ENCODE results near the gene GRM7. TPM values are rescaled to one million over a fixed set of nuclear protein-coding genes. Genes with fewer than 3 reads are reported as not detected.

Gene GRM7
- total and polyA plus RNA-seq, 2 donors (not counting 1 experiment from before 2014, with no cell fraction given): not detected

DNA sequence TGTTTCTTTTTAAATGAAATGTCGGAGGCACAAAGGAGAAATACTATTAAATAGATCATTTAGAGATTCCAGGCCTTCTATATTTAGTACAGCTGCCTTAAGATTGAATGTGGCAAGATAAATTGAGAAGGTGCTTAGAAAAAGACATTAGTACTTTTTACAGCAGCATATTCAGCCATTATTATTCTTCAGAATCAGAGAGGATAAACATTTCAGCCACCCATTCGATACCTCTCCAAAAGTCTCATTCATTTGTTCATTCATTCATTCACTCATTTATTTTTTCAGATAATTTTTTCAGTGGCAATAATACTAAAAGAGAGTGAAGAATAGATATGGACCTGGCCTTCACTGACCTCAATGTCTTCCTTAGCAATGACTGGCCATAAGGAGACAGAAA lies 347.0 kb downstream of the GRM7 start:
- H3K9ac ChIP-seq (ENCODE audit: low read length): no peak overlapping the region
- H3K9me3 ChIP-seq (ENCODE audit: control extremely low read depth in 1 of 3, control insufficient read depth in 2 of 3, insufficient read depth in 1 of 3, low read length in 2 of 3): peaks cover 0 to 1% (median 0%) of the 10 kb centered on the region in 3 donors
- DNase-seq (no peak), ATAC-seq (ENCODE audit: low read depth) (no peak)
- no peaks in the 10 kb centered on the region for H3K4me1 ChIP-seq (ENCODE audit: control insufficient read depth in 2 of 2, insufficient read depth in 2 of 2, low read length in 2 of 2)
- no peak for TF ChIP-seq EZH2 (IDR thresholded peaks at IDR 0.05; ENCODE audit: borderline replicate concordance, insufficient read depth, low read depth, low read length, poor library complexity, severe bottlenecking)
- TF ChIP-seq, protein P1, sequence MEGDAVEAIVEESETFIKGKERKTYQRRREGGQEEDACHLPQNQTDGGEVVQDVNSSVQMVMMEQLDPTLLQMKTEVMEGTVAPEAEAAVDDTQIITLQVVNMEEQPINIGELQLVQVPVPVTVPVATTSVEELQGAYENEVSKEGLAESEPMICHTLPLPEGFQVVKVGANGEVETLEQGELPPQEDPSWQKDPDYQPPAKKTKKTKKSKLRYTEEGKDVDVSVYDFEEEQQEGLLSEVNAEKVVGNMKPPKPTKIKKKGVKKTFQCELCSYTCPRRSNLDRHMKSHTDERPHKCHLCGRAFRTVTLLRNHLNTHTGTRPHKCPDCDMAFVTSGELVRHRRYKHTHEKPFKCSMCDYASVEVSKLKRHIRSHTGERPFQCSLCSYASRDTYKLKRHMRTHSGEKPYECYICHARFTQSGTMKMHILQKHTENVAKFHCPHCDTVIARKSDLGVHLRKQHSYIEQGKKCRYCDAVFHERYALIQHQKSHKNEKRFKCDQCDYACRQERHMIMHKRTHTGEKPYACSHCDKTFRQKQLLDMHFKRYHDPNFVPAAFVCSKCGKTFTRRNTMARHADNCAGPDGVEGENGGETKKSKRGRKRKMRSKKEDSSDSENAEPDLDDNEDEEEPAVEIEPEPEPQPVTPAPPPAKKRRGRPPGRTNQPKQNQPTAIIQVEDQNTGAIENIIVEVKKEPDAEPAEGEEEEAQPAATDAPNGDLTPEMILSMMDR (IDR thresholded peaks at IDR 0.05): no peak
- H3K27ac ChIP-seq (ENCODE audit: low read length in 2 of 2): no peak overlapping the region
- no peaks in the 10 kb centered on the region for H3K27me3 ChIP-seq (replicated peaks in 1 of 4; ENCODE audit: control extremely low read depth in 1 of 4, control insufficient read depth in 3 of 4, insufficient read depth in 4 of 4, low read length in 3 of 4)
- H3K4me3 Mint-ChIP-seq: no peak overlapping the region
- ChIA-PET CTCF (no interaction called here), POLR2A (no interaction called here)
- no CpG with 5 or more reads among the region's 2 CpGs for WGBS (ENCODE audit: insufficient coverage)
- no peaks in the 10 kb centered on the region for H3K79me2 ChIP-seq (ENCODE audit: control insufficient read depth, insufficient read depth, low read length)
- intact Hi-C loops (cut with micrococcal nuclease): no loop called here
- H3K4me1 Mint-ChIP-seq: peaks cover 4% of the 10 kb centered on the region
- no peaks in the 10 kb centered on the region for H3K27me3 Mint-ChIP-seq
- H3K4me3 ChIP-seq (ENCODE audit: control extremely low read depth in 1 of 5, extremely low read depth in 1 of 5, insufficient read depth in 1 of 5, low read depth in 2 of 5, low read length in 4 of 5): no peak overlapping the region
- no peak overlapping the region for H2AFZ ChIP-seq (ENCODE audit: insufficient read depth, low read depth, low read length, poor library complexity, severe bottlenecking)
- H3K9me3 Mint-ChIP-seq (ENCODE audit: insufficient read depth): peaks cover 2% of the 10 kb centered on the region
- no peaks in the 10 kb centered on the region for H4K20me1 ChIP-seq (ENCODE audit: control insufficient read depth, insufficient read depth, low read length, poor library complexity, severe bottlenecking)
- H3K4me2 ChIP-seq (replicated peaks; ENCODE audit: low read depth, low read length, poor library complexity, severe bottlenecking): no peak overlapping the region
- no peaks in the 10 kb centered on the region for H3K36me3 ChIP-seq (replicated peaks in 1 of 2; ENCODE audit: control extremely low read depth in 1 of 2, control insufficient read depth in 1 of 2, extremely low read depth in 1 of 2, insufficient read depth in 2 of 2, low read length in 1 of 2)
- H3K27ac Mint-ChIP-seq: no peak overlapping the region

DNA sequence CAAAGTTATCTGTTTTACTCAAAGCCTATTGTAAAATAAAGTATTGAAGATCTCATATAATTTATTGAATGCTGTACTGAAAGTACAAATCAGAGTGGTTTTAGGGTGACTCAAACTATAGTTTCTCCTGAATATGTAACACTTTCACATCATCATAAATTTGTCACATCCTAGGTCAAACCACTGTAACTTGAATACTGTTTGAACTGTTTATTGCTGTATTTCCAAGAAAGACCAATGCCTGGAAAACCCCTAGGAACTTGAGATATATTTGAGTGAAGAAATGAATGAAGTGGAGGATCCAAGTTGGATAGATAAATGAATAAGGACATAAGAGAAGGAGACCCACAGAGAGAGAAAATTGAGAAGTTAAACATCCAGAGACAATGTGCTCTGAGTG lies 348.2 kb downstream of the GRM7 start:
- no peak overlapping the region for H3K4me3 ChIP-seq (ENCODE audit: control extremely low read depth in 1 of 5, extremely low read depth in 1 of 5, insufficient read depth in 1 of 5, low read depth in 2 of 5, low read length in 4 of 5)
- H3K27ac ChIP-seq (ENCODE audit: low read length in 2 of 2): no peak overlapping the region
- H4K20me1 ChIP-seq (ENCODE audit: control insufficient read depth, insufficient read depth, low read length, poor library complexity, severe bottlenecking): no peaks in the 10 kb centered on the region
- no peak for ATAC-seq (ENCODE audit: low read depth)
- no peak overlapping the region for H3K4me2 ChIP-seq (replicated peaks; ENCODE audit: low read depth, low read length, poor library complexity, severe bottlenecking)
- CTCF ChIA-PET: no interaction called here
- Mint-ChIP-seq H3K4me3 (no peak overlapping the region), H3K27me3 (no peaks in the 10 kb centered on the region), H3K27ac (no peak overlapping the region), H3K9me3 (ENCODE audit: insufficient read depth) (peaks cover 3% of the 10 kb centered on the region), H3K4me1 (peaks cover 4% of the 10 kb centered on the region)
- POLR2A ChIA-PET: no interaction called here
- DNase-seq: no peak
- no peak for TF ChIP-seq EZH2 (IDR thresholded peaks at IDR 0.05; ENCODE audit: borderline replicate concordance, insufficient read depth, low read depth, low read length, poor library complexity, severe bottlenecking)
- TF ChIP-seq, protein P1 (IDR thresholded peaks at IDR 0.05): no peak
- no peaks in the 10 kb centered on the region for H3K27me3 ChIP-seq (replicated peaks in 1 of 4; ENCODE audit: control extremely low read depth in 1 of 4, control insufficient read depth in 3 of 4, insufficient read depth in 4 of 4, low read length in 3 of 4)
- H3K9me3 ChIP-seq (ENCODE audit: control extremely low read depth in 1 of 3, control insufficient read depth in 2 of 3, insufficient read depth in 1 of 3, low read length in 2 of 3): no peaks in the 10 kb centered on the region
- H2AFZ ChIP-seq (ENCODE audit: insufficient read depth, low read depth, low read length, poor library complexity, severe bottlenecking): no peak overlapping the region
- H3K36me3 ChIP-seq (replicated peaks in 1 of 2; ENCODE audit: control extremely low read depth in 1 of 2, control insufficient read depth in 1 of 2, extremely low read depth in 1 of 2, insufficient read depth in 2 of 2, low read length in 1 of 2): no peaks in the 10 kb centered on the region
- no peaks in the 10 kb centered on the region for H3K4me1 ChIP-seq (ENCODE audit: control insufficient read depth in 2 of 2, insufficient read depth in 2 of 2, low read length in 2 of 2)
- H3K79me2 ChIP-seq (ENCODE audit: control insufficient read depth, insufficient read depth, low read length): no peaks in the 10 kb centered on the region
- intact Hi-C loops (cut with micrococcal nuclease): no loop called here
- no peak overlapping the region for H3K9ac ChIP-seq (ENCODE audit: low read length)
